Activated CD8-positive, alpha-beta memory T cell treated with anti-CD3 and anti-CD28 coated beads, Interleukin-2, amount 50 U/mL, for 24 hours (primary cell): ENCODE data around the gene UCP3.
A peak's percentile ranks its signal among the peaks of the same experiment; 100 is the strongest.
"Not testable (repeated sequence)": the region's sequence is repeated elsewhere in the genome, so short reads cannot be mapped to it uniquely, and the experiment has no call there.

Experiments
- DNase-seq: peaks from one replicate; pipeline ENCODE4 v3.0.0-alpha.2; 2020; ENCODE audit errors: extremely low read depth

The UCP3 gene

DNA sequence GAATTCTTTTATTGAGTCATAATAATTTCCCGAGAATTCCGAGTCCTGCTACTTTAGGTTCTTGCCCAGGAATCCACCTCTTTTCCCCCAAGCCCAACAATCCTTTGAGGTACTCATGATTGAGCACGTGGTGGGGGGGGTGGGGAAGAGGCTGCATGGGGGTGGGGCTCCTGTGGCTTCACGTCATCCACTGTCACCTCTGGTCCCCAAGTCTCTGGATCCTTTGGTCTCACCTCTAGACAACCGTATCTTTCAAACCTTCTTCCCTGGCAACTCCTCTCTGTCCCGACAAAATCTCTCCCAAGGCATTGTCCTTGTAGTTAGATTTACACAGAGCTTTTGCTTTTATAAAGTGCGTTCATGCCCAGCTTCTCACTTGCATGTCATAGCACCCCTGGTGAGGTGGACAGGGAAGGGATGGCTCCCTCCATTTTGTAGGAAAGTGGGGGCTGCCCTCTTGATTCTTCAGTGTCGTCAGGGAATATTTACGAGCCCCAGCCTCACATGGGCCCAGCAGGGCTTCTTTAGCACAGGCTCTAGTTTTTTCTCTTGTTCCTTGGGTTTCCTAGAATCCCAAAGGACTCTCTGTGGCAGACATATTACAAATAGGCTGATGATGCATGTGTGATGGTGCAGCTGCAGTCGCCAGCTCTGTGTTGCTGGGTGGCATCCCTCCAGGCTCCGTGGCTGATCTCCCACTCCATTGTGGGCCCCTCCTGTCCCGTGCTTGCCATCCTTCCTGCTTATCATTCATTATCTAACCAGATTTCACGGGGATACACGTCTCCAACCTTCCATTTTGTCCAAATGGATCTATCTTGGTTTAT is 8.4 kb downstream of the UCP3 start:
- no peak for DNase-seq

DNA sequence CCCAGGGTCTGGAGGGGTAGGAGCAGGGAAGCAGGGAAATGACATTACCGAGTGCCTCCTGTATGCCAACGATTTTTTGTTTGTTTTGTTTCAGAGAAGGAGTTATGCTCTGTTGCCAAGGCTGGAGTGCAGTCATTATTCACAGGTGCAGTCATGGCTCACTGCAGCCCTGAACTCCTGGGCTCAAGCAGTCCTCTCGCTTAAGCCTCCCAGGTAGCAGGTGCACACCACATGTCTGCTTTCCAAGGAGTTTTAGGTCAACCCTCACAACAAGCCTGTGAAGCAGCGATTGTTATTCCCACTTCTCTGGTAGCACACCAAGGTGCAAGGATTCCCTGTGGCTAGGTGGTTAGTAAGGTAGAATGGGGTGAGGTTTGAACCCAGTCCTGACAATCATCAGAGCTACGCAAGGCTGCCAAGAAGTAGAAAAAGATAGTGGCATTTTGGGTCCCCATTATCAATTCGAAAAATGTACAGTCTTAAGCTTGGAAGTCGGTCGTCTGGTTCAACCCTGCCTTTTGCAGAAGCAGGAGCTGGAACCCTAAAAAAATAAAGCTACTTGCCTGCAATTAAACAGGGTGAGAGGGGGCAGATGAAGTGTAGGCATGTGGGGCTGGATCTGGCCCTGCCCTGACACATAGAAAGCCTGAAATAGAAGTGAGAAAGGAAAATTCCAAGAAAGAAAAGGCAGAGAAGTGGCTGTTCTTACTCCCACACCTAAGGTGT is 9.1 kb downstream of the UCP3 start:
- DNase-seq = no peak

DNA sequence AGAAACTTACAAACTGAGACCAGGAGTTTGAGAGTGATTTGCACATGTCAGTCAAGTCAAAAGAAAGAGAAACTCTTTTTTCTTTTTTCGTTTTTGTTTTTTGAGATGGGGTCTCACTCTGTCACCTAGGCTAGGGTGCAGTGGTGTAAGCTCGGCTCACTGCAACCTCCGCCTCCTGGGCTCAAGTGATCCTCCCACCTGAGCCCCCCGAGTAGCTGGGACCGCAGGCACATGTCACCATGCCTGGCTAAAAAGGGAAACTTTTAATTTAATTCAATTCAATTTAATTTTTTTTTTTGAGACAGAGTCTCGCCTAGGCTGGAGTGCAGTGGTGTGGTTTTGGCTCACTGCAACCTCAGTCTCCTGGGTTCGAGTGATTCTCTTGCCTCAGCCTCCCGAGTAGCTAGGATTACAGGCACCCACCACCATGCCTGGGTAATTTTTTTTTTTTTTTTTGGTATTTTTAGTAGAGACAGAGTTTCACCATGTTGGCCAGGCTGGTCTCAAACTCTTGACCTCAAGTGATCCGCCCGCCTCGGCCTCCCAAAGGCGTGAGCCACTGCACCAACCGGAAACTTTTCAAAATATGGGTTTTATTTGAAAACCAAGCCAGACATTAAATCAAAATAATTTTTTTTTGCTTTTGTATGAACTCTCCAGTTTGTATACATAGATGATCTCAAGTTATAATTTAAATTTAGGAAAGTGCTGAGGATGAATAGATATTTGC is 9.9 kb downstream of the UCP3 start:
- DNase-seq = no peak

DNA sequence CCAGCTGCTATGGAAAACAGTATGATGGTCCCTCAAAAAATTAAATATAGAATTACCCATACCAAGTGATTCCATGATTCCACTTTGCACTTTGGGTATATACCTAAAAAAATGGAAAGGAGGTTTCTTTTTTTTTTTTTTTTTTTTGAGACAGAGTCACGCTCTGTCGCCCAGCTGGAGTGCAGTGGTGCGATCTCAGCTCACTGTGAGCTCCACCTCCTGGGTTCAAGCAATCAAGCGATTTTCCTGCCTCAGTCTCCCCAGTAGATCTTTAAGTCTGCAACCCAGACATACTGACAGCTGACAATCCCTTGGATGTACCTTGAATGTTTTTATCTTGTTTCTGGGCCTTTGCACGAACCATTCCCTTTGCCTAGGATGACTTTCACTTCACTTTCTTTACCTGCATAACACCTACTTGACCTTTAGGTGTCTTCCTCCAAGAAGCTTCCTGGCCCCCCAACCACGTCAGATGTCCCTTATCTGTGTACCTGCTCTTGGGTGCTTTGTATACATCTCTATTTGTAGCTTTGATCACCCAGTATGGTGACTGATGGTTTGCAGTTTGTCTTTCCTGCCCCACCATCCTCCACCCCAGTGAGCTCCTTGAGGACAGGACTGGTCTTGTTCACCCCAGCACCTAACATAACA is 11.6 kb downstream of the UCP3 start:
- DNase-seq = no peak

DNA sequence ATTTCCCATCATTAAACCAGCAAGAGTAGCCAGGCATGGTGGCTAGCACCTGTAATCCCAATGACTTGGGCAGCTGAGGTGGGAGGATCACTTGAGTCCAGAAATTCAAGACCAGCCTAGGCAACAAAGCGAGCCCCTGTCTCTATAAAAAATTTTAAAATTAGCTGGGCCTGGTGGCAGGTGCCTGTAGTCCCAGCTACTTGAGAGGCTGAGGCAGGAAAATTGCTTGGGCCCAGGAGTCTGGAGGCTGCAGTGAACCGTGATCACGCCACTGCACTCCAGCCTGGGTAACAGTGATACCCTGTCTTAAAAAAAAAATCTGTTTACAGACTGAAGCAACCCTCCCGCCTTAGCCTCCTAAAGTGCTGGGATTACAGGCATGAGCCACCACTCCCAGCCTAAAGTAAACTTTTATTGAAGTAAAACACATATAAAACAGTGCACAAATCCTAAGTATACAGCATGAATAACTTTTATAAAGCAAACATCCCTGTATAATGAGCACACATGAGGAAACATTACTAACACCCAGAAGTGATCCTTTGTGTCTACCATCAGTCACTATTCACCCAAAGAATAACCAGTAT is 12.6 kb downstream of the UCP3 start:
- no peak for DNase-seq

DNA sequence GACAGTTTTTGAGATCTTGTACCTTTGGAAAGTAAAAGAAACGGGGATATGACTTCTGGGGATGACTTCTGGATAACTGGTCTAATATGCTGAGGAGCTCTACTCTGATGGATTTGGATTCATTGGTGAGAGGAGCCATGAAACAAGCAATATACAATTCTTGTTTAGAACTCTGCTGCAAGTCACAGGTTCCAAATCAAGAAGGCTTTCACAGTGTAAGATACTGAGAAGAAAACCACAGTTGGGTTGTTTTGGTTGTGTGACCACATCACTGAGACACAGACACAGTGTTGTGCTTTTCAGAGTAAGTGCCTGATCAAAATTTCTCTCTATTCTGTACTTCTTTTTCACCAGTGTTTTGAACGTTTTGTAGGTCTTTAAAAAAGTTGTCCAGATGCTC is 13.2 kb downstream of the UCP3 start:
- DNase-seq = no peak

DNA sequence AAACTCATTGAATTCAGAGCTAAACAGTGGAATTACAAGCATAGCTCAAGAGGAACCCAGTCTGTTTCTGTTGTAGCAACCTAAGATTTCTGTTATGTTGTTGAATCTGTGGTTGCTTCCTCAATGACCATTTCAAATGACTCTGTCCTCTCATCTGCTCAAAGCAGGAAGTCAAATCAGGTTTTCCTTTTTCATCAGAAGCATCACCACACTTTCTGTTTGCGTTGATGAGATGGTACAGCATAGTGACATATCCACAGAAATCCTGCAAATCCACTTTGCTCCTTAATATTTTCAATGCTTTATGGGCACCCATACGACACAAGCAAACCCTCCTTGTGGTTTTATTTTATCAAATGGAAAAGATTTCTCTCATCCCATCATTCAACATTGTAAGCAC is 13.6 kb downstream of the UCP3 start:
- no peak for DNase-seq

DNA sequence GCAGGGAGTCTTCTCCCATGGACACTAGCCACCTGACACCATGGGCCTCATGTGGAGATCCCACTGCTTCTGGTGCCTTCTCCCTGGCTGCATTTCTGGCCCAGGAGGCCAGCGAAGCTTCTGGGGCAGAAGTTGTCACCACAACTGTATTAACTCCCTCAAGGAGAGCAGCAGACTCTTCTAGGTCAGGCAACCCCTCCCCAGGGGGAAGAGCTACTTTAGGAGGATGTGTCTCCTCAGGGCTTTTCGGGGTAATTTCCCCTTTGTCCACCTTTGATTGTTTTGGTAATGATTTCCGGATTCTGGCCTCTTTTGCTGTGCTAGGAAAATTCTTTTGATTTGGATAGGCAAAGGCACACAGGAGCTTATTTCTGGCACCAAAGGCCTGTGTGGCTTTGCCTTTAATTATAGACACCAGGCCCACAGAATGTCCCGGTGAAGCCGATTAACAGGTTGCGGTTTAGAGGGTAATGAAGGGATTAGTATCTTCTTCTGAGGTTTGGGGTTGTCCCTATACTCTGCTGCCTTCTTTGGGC is 17.3 kb downstream of the UCP3 start:
- DNase-seq = no peak

DNA sequence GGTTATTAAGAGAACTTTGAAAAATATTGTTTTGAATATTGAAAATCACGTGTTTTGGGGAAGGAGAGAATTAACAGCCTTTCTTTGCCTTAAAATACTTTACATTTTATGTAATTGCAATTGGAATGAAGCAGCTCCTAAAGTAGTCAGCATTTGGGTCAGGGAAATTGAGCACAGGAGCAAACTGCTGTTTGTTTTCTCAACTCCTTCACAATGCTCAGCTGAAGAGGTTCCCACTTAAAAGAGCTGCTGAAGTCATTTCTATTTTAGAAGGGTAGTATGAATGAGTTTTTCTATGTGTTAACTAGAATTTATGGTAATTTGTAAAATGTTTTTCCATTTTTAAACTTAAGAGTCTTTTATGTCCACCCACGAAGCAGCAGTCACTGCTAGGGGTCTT is 18.2 kb downstream of the UCP3 start:
- DNase-seq = no peak

DNA sequence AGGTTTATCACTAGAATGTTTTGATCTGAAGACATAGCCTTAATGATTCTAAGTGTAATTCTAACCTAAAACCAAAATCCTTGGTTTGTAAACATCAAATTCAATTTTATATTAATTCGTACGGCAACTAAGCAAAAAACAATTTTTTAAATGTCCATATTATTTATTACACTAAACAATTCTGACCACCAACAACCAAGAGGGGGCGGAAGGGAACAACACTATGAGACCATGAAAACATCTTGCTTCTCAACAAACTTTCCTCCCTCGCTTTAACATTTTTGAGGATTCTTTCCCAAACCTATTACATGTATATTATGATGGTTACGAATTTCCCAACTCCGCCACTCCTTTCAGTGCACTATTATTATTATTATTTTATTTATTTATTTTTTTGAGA is 19.7 kb downstream of the UCP3 start:
- no peak for DNase-seq

DNA sequence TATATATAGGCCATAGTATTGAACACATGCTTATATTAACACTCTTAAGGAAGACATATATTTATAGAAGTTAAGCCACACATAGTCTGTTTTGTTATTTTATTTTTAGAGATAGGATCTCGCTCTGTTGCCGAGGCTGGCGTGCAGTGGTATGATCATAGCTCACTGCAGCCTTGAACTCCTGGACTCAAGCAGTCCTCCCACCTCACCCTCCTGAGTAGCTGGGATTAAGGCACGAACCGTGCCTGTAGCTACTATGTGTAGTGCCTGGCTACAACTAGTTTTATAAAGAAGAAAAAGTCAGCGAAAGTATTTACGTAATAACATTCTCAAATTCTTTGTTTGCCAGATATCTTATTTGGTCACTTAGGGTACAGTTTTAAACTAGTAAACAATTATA is 20.7 kb downstream of the UCP3 start:
- DNase-seq = no peak

DNA sequence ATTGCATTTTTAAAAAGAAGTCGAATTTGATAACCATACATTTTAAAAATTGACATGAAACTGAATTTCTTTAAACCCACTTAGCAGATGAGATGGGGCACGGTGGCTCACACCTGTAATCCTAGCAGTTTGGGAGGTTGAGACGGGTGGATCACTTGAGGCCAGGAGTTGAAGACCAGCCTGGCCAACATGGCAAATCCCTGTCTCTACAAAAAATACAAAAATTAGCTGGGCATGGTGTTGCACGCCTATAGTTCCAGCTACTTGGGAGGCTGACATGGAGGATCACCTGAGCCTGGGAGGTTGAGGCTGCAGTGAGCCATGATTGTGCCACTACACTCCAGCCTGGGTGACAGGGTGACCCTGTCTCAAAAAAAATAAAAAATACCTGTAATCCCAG is 23.2 kb downstream of the UCP3 start:
- not testable (repeated sequence) for DNase-seq

DNA sequence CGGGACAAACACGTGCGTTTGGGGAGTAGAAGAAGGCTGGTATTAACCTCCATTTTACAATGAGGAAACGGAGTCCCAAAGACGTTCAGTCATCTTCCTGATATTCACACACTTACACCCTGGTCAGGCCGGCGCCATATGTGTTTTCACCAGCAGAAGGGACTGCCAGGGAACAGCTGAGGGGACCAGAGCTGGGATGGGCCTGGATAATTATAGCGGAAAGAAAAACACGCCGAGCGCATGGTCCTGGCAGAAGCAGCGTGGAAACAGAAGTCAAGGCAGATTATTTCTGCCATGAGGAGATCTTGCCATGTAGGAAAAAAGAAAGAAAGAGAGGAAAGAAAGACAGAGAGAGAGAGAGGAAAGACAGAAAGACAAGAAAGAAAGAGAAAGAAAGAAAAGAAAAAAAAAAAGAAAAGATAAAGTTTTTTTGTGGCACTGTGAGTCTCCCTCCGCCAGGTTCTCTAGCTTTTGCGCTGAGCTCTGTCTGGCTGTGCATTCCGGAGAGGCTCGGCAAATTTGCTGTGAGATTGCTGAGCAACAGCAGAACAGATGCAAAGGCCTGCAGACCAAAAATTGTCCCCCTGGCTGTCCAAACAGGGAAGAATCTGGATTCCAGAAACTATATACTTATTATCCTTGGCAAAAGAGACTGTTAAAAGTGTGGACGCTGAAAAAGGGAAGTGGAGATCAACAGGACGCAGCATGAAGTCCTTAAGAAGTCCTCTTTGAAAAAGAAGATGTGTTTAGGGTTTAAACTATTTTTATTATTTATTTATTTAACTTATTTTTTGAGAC is 24.9 kb downstream of the UCP3 start:
- no peak for DNase-seq

DNA sequence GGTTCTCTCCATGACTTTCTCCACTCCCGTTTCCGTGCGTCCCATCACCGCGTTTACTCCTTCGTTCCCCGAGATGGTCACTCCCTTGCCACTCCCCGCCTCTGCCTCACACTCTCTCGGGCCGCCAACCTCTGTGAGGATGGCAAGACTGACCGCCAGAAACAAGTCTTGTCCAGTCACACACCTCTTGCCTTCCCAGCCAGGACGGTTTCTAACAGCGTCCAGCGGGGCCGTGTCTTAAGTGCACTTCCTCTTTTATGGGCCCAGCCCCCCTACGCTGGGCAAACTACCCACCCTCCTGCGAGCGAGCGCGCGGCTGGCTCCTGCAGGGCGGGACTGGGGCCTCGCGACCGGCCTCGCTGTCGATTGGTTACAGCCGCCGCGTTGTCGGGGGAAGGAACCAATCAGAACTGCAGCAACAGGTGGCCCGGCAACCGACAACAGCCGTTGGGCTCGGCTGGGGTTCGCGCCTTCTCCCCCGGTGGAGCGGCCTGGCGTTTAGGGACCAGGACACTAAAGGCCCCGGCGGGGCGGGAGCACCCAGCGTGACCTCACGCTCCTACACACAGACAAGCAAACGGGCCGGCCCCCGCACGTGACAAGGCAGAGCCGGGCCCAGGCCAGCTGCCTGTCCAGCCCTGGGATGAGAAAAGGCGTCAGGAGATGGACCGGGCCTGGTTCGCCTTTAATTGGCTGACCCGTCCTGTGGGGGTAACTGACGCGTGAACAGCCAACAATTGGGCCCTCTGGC is 25.7 kb downstream of the UCP3 start:
- DNase-seq = peak; percentile 80

DNA sequence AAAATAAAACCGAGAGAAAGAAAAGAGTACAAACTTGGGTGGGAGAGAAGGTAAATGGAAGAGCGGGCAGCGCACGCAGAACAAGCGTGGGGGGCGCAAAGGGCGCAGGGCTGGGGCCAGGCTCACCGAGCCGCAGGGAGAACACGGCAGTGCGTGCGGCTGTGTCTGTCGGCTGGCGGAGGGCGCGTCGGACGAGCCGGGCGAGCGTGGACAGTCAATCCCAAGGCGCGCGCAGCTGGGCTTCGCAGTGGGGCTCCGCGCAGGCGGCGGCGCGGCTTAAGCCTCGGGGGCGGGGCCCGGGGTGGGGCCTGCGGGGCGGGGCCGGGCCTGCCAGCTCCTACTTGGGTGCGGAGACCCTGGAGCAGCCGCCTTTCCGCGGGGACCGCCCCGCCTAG is 26.3 kb downstream of the UCP3 start, which contains the start of gene UCP2:
TSS of gene UCP2 (minus strand) at position 249 of the 395 bp plus-strand sequence. CDS start 4,465 bp downstream, outside the sequence.
- peak; percentile 66 for DNase-seq

DNA sequence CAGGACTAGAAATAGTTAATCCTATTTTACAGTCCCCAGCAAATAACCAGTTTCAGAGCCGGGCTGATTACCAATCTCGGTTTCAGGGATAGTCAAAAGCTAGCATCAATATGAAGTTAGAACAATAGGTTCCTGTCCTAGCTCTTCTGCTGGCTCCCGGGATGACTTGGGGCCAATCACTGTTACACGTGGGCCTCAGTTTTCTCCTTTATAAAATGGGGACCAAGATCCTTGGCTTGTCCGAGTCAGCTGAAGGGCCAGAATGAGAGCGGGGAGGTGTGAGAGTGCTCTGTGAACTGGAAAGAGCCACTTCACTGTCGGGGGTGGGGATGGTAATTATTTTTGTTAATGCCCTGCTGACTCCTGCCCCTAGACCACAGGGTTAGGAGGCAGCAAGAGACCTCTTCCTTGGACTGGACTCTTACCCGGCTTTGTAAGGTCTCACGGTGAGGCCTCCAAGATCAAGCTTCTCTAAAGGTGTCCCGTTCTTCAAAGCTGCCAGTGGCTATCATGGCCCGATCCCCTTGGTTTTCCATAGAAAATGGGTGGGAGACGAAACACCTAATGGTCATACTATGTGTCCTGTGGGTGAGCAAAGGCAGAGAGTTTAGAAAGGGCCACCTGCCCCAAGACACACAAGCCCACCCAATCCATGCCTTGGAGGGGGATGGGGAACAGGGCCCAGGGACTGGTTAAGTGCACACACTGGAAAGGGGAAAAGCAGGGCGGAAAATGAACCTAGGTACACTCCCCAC is 27.7 kb downstream of the UCP3 start:
- DNase-seq = no peak

DNA sequence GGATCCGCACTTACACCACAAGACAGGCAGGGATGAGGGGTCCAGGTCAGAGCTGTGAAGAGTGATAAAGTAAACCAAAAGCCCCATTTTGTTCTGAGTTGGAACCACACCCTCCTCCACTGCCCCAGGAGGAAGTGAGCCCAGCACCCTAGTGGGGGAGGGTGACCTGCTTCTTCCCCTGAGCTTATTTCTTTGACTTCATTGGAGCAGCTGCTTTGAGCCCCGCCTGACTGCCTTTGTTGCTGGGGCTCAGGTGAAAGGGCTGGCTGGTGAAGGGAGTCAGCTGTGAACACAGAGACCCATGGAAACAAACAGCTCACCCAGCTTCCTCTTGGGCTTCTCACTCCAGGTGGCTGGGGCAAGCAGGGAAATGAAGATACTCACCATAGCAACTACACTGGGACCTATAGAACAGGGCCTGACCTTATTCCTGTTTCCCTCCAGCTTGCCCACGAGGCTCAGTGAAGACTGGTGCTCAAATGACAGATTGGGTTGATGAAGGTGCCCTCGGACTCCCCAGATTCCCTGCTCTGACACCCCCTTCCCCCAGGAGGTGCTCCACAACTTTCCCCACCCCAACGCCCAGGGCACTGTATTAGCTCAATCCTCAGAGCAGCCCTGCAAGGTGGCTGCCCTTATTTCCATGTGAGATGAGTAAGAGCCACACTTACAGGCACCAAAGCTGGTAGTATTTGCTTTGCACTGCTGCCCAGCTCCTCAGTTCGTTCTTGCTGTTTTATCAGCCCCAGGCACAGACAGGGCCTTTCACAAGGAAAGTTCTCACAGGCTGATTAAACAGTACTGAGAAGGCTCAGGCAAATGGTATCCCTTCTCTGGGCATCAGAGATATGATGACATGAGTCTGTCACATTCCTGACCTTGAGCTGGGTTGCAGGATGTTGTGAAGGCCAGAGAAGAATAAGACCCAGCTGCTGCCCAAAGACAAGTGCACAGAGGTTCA is 28.6 kb downstream of the UCP3 start:
- peak; percentile 34 for DNase-seq

DNA sequence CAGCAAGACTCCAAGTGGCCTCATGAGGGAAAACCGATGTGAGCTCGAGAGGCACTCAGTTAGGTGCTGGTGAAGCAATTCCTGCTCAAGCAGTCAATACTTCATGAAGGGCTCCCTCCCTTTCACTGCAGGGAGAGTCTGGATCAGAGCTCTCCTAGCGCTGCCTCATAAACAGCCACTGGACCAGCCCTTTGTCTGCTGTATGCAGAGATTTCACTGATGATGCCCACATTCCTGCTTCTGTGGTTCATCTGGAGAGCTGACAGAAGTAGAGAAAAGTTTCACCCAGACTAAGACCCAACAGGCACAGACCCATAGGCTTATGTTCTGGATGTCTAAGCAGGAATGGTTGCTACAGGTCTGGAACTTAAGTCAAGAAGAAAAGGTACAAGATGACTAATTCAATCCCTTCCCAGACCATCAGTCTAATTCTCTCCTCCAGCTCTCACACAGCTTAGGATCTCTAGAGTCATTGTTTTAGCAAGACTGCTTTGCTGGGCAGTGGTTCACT is 30.3 kb downstream of the UCP3 start:
- DNase-seq = no peak
